Measurements from ENCODE around the gene LMO7.
"Not testable (repeated sequence)": the region's sequence is repeated elsewhere in the genome, so short reads cannot be mapped to it uniquely, and the experiment has no call there.

The LMO7 gene

DNA sequence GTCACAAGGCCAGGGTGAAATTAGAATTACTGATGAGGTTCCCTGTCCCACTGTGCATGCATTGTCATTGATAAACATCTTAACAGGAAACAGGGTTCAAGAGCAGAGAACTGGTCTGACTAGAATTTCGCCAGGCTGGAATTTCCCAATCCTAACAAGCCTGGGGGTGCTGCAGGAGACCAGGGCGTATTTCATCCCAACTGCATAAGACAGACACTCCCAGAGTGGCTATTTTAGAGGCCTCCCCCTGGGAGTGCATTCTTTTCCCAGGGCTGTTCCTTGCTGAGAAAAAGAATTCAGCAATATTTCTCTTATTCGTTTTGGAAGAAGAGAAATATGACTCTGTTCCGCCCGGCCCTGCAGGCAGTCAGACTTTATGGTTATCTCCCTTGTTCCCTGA, 144.0 kb downstream of the LMO7 start:
- not testable (repeated sequence) for DNase-seq

DNA sequence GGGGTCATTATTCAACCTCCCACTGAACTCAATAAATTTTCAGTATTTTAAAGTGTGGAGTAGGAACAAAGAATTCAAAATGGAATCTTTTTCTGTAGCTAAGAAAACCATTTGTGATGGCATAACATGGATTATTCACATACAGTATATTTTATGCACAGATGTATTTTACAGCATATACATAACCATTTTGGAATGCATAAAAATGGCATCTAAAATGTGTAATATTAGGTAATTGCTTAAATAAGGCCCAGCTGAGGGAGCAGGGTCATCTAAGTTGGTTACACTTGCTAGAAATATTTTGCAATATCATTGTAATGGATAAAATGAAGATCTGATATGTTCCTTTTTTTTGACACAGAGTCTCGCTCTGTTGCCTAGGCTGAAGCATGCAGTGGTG, 146.9 kb downstream of the LMO7 start:
- no peak for DNase-seq

DNA sequence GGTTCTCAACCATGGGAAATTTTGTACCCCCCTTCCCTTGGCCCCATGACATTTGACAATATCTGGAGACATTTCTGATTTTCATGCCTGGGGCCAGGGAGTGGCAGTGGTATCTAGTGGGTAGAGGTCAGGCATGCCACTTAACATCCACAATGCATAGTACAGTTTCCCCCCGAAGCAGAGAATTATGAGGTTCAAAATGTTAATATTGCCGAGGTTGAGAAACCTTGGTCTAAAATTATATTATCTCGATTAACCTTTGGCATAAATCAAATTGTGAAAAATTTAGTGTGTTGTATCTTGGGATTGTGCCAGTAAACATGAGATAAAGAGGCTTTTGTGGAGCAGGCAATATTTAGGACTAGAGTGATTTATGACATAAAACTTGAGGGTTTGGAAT, 147.9 kb downstream of the LMO7 start:
- no peak for DNase-seq

DNA sequence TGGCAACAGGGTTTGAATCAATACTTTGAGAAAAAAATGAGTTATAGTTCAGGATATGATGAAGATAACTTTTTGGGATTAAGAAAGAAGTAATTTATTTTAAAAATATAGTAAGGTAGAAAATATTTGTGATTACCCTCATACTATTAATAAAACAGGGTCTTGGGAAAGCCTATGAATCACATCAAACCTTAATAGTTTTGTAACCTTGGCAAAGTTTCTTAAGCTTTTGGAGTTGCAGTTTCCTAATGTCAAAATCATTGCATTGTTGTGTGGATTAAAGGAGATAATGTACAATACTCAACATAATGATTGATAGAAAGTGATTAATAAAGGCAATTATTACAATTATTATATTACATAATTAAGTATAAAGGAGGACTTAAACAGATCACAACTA, 149.0 kb downstream of the LMO7 start:
- DNase-seq = no peak

DNA sequence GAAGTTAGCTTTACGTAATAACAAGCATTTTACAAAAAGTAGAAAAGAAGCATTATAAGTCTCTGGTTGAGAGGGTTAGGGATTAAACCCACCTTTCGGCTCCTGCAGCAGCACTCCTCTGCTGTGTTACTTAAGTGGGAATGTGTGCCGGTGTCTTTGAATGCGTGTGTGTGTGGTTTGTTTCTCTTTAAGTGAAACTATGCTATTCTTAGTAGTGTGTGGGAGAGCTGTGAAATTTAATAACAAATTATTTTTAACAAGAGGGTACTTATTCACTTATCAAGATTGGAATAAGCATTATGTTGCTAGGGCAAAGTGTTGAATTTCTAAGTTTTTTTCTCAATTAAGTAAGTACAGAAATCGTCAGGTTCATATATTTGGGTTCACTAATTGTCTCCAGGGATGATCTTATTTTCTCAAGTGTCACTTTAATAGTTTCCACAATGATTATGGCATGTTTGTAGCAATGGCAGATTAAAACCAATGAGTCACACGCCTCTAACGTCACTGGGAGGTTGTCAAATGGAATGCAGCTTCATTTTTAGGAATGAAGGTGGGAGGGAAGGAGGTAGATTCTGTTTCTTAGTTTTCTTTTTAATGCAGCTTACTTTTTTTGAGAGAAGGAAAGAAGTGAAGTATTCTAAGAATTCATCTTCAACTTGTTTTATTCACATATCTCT, 151.3 kb downstream of the LMO7 start:
- DNase-seq = no peak

DNA sequence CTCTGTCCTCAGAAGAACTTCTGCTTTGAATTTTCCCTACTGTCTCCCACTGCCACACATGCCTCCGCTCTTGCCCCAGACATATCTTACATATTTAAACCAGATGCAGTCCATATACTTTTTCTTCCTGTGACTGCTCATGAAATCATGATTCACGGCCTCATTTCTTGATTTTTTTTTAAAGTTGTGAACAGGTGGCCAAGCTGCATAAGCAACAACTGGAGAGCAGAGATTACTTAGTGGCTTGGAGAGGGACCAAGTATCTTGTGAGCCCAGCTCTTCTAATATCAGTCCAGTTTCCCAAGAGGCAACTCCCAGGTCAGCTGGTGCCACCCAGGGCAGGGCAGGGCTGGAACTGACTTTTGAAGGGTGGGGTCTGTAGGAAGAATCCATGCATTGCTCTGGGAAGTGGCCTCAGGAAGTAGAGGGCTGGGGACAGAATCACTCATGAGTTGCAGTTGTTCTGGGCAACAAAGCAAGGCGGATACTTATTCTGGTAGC, 152.4 kb downstream of the LMO7 start:
- no peak for DNase-seq

DNA sequence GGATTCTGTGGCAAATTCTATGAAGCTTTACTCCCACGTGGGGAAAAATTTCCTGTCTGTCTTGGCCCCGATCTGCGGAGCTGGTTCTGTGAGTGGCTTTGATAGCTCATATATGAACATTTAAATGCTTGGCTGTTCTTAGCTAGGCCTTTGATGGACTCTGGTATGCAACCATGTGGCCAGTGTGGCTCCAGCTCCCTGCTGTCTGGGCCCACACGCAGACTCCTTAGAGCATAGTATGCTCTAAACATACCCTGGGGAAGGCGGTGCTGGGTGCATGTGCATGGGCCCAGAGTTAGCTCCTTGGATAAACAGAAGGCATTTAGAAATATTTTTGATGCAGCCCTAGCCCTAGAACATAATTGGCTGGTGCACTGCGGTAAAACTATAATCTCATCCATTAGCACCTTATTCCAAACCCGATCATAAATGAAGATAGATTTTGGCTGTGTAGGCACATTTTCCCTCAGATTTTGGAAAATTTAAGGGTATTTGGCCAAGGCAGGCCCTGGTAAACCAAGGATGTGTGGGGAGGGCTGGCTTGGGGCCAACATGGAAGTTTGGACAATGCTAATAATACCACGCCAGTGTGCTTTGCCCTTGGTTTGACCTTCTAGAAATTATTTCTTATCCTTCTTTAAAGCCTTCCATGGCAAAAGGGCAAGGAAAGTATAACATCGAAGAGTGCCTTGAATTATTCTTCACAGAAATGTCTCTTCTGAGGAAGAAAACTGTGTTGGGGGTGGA, 153.5 kb downstream of the LMO7 start:
- DNase-seq = no peak

DNA sequence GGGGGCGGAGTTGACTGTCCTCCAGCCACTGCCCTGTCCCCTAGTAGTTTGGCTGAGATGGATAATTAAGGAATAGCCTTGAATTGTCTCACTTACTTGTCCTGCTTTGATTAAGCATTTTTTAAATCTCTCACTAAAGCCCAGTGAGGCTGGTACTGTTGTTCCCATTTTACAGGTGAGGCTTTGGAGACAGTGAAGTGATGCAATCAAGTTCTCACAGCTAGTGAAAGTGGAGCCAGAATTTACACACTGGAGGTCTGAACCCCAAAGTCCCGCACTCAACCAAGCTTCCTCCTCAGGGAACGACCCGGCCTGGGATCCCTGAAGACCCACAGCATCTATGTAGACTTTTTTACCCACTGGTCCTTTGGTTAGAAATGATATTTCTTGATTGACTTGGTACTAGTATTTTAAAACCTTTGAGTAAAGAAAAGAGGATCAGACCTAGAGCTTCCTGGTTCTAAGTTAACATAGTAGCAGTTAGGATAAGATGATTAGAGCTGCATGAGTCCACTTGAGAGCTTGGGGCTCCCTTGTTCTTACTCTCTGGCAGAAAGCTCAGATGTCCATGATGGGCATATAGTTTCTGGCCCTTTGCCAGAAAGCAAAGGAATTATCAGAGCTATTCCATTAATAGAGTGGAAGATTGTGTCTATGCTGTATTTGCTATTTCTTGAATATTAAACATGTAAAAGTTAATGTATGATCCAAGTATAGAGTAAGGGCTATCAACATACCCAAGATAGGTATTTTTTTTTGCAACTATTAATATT, 154.3 kb downstream of the LMO7 start:
- DNase-seq = no peak

DNA sequence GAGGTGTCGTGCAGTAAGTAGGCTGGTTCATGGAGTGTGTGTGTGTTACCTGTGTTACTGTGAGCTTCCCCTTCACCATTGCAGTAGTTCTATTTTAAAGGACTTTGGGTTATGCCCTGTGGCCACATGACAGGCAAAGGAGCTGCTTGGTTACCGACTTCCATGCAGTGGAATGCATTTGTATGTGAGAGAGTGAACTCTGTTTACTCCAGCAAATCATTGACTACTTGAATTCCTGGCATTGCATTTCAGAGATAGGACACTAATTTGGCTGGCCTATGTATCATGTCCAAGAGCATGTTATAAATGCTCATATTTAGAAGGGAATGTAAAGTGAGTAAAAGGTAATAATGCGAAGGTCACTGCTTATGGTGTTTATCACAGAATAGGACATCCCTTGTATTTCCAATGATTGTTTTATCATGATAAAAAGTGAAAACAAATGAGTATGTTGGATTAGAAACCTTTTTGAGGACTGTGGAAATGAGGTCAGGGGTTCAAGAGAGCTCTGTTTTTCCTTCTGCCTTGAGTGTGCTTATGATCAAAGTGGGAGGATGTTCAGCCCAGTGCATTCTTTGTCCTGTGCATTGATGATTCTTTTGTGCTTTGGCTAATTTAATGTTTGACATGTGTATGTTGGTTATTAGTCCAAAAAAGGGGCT, 156.5 kb downstream of the LMO7 start:
- no peak for DNase-seq

DNA sequence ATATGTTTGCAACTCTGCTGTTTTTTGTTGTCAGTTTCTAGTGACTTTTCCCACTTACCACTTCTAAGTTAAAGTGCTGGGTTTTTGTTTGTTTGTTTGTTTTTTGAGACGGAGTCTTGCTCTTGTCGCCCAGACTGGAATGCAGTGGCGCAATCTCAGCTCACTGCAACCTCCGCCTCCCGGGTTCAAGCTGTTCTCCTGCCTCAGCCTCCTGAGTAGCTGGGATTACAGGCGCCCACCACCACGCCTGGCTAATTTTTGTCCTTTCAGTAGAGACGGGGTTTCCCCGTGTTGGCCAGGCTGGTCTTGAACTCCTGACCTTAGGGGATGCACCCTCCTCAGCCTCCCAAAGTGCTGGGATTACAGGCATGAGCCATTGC, 157.0 kb downstream of the LMO7 start:
- not testable (repeated sequence) for DNase-seq

DNA sequence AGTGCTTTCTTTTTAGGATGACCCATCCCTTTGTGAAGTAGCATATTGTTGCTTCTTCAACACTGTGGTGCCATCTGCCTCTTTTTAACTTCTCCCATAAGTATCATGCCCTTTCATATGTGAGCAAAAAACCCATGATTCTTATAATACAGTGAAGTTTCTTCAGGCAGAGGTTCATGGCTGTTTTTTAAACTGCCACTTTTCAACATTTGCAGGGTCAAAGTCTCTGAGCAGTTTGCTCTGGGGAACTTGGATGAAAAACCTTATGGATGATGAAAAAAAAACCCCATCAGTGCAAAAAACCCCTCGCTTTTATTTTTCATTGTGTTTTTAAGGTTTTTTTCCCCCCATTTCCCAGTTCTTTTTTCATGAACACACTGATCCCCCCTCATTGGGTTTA, 158.5 kb downstream of the LMO7 start:
- DNase-seq = no peak

DNA sequence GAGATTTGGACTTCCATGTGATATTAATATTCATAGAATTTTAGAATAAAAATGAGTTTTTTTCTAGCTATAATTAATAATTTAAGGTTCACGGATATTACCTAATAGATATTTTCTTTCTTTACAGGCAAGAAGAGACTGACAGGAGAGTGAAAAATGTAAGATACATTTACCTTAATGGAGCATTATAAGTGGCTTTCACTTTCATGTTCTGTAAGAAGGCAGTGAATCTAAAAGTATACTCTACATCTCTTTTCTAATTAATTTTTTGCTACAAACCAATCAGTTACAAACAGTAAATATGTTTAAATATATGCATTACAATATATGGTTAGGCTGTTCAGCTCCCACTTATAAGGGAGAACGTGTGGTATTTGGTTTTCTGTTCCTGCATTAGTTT, 159.1 kb downstream of the LMO7 start:
- no peak for DNase-seq

DNA sequence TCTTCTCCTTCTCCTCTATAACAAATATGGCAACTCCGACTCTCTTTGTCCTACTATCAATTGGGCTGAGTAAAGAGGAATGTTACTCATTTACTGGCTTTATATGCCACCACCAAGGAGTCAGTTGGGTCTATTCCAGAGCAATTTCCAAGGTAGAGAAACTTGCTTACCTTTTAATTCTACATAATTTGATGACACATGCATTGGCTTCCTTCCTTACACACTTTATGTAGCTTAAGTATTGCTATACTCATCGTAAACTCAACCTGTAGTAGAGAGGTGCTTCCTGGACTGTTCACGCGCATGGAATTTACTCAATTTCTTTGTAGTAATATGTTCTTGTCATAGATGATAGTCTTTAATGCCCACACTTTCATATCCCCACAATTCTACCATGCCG, 160.7 kb downstream of the LMO7 start:
- no peak for DNase-seq

DNA sequence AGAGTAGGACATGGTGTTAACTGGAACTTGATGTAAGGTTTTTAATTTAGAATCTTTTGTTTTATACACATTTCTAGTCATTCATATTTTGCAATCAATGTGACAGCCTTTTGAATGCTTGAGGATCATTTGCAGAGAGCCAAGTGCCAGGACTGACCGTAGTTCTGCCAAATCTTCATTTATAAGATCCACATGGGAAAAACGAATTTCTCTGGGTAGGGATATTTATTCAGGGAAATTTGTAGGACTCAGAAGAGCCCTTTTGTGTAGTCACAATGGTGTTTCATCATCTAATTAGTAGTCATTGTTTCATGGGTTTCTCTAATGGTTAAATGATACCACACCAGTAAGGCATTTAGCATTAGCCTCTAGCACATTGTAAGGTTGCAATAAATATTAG, 161.1 kb downstream of the LMO7 start:
- no peak for DNase-seq

DNA sequence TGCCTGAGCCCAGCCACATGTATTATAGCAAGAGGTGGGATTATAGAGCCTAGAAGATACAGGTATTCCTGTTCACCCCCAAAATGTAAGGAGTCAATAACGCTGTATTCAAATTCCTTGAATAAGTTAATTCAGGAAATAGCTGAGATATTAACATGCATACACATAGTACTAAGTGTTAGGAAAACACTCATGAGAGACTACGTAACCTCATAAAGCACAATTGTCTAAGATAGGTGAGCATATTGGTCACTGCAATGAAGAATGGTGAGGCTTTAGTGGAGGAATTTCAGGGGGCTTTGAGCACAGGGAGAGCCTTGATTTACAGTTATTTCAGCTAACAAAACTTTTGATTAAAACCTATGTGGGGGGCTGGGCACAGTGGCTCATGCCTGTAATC, 161.6 kb downstream of the LMO7 start:
- DNase-seq = no peak

DNA sequence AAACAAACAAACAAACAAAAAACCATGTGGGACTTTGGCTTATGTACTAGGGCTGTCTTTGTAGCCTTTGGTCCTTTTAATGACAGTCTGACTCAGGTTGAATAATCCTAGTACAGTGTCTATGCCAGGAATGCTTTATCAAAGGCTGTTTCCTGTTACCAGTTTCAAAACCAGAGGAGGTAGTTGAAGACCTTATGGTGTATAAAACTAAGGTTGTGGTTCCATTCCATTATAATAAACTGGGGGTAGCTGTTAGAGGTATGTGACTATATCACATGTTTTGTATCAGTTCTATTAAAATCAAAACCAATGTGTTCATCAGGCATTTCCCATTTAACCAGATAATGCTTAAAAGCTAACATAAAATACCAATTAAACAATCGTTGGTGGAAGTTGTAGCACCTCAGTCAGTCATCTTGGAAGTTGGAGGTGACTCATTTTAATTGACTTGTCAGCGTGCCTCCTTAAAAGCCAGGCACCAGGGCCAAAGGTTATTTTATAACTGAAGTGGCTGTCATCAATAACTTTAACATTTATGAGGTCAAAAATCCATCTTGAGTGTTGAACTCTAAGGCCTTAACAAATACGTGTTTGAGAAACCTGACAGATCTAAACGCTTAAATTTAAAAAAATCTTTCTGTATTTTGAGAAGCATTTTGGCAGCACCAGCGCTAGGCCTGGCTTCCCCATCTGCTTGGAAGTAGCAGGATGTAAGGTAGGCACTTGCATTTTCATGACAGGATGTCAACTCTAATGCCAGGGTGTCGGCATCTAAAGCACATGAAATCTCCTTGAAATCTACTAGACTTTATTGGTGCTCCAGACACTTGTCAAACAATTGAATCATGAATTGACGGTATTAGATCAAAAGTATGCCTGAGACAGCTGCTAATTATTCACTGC, 162.5 kb downstream of the LMO7 start:
- no peak for DNase-seq

DNA sequence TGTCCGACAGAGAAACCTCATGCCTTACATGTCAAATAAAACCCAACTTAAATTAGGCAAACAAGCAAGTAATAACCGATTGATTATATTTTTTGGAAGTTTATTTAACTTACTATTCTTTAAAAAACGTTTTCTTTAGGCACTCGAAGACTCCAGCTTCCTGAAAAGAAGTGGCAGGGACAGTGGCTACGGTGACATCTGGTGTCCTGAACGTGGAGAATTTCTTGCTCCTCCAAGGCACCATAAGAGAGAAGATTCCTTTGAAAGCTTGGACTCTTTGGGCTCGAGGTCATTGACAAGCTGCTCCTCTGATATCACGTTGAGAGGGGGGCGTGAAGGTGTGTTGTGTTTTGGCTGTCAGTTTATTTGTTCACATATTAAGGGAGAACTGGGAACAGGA, 164.4 kb downstream of the LMO7 start:
- no peak for DNase-seq

DNA sequence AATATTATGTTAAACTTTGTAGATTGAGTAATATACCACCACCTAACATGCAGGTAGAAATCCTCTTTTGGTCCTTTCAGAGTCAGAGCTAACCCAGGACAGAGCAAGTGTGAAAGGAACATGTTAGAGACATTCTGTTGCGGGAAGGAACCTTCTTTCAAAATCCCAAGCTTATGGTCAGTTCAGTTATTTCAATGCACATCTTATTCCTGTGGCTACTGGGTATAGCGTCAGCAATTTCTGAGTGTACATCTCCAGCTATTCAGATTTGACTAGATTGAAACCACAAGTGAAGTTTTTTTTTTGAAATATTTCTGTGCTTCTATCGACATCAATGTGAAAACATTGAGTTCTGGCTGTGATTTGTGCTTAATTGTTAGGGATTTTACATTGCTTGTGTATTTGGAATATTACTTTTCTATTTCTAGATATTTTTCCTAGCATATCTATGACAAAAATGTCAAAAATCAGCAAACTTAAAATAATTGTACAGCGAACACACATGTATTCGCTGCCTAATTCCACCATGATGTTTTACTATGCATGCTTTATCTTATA, 165.3 kb downstream of the LMO7 start:
- no peak for DNase-seq

DNA sequence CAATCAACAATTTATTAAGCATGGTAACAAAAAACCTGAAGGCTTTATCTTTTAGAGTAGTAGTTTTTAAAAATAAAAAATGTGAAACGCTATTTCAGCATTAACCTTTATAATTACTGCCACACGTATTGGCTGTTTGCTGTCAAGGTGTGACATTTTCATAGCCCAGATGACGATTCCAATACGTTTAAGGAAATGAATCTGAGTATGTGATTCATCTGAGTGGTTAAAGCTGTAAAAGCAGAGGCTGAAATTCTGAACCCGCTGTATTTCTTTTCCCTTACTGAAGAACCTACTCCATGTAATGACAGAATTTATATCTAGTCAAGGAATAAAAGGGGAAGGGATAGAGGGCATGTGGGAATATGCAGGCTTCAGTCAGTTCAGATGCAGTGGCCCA, 166.0 kb downstream of the LMO7 start:
- no peak for DNase-seq

DNA sequence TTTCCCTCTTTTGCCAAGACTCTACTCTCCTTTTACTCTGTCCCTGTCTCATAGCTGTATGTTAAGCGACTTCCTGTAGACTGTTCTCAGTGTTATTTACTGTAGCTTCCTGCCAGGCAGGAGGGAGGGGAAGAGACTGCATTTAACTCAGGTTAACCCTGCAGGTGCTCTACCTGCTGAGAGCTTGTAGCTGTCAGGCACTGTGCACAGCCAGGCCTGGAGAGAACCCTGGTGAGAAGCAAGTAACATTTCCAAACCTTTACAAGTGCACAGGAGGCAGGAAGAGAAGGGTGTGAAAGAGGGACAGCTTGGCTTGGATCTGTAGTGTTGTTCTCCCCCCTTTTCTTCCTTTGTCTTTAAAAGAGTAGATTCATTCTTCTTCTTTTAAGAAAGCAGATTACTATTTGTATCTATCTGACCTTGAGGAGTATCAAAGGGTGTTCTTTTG, 167.1 kb downstream of the LMO7 start:
- DNase-seq = no peak

DNA sequence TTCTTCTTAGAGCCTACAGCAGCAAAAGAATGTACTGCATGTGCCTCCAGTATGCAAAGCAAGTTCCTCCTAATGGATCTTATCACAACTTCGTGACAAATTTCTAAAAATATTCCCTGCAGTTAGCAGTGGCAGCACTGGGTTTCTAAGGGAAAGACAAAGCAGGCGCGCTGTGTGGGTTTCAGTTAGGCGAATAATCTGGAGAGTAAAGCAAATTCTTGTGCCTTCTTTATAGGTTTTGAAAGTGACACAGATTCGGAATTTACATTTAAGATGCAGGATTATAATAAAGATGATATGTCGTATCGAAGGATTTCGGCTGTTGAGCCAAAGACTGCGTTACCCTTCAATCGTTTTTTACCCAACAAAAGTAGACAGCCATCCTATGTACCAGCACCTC, 167.9 kb downstream of the LMO7 start:
- no peak for DNase-seq

DNA sequence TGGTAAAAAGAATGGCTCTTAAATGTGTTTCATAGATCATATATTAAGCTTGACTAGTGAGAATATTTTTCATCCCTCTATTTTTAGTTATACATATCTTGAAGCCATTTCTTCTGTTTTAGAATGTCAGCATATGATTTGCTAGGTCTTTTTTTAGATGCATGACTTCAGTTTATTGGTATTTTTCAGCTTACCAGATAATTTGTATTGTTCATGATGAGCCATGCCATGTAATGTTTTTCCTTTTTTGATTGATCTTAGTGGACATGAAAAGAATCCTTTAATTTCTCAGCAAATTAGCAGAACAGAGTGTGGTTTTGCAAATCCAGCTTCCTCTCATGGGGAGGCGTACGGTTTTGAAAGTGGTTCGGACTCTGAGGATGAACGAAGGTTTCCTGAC, 168.5 kb downstream of the LMO7 start:
- DNase-seq = no peak
